ENCODE data around the gene ZSCAN22. TPM values are rescaled to one million over a fixed set of nuclear protein-coding genes. Genes with fewer than 3 reads are reported as not detected.

ZSCAN22 gene
- total RNA-seq, 2 donors from 2014 or later, result 3.0 to 3.7 TPM

GRCh38 chr19:58364146-58364545 lies 37.4 kb downstream of the ZSCAN22 start:
- intact Hi-C loops (cut with DNase I), result no loop called here

GRCh38 chr19:58366585-58367430 lies 40.0 kb downstream of the ZSCAN22 start:
- TF ChIP-seq CTCF (IDR thresholded peaks at IDR 0.05), result no peak

More at GRCh38 chr19:58364146-58364545, 37.4 kb downstream of the ZSCAN22 start:
- Histone ChIP-seq H3K4me3 (no peak overlapping the region), H3K9me3 (no peaks in the 10 kb centered on the region), H3K27me3 (no peaks in the 10 kb centered on the region), H3K36me3 (no peaks in the 10 kb centered on the region), H3K9ac (ENCODE audit: low read depth in 2 of 2, low read length in 2 of 2) (no peak overlapping the region), H3K4me1 (peaks cover 3% of the 10 kb centered on the region), H3K27ac (no peak overlapping the region)
- DNase-seq, result no peak
- no peak for TF ChIP-seq CTCF (IDR thresholded peaks at IDR 0.05)

GRCh38 chr19:58367698-58368454 lies 41.1 kb downstream of the ZSCAN22 start:
- Histone ChIP-seq H3K9ac (ENCODE audit: low read depth in 2 of 2, low read length in 2 of 2) (no peak overlapping the region), H3K27me3 (no peaks in the 10 kb centered on the region), H3K27ac (no peak overlapping the region), H3K36me3 (no peaks in the 10 kb centered on the region), H3K4me3 (no peak overlapping the region), H3K9me3 (no peaks in the 10 kb centered on the region), H3K4me1 (no peaks in the 10 kb centered on the region)
- intact Hi-C loops (cut with DNase I), result no loop called here
- no peak for DNase-seq
- no peak for TF ChIP-seq CTCF (IDR thresholded peaks at IDR 0.05)

More at GRCh38 chr19:58366585-58367430, 40.0 kb downstream of the ZSCAN22 start:
- no peaks in the 10 kb centered on the region for H3K36me3 ChIP-seq
- no peak overlapping the region for H3K9ac ChIP-seq (ENCODE audit: low read depth in 2 of 2, low read length in 2 of 2)
- peaks cover under 1% of the 10 kb centered on the region for H3K4me1 ChIP-seq
- DNase-seq, result no peak
- H3K27ac ChIP-seq, result no peak overlapping the region
- no peaks in the 10 kb centered on the region for H3K27me3 ChIP-seq
- intact Hi-C loops (cut with DNase I), result no loop called here
- no peaks in the 10 kb centered on the region for H3K9me3 ChIP-seq
- H3K4me3 ChIP-seq, result no peak overlapping the region

- intact Hi-C loops (cut with DNase I), result no loop called here
Measured at GRCh38 chr19:58368561-58369360, 42.0 kb downstream of the ZSCAN22 start.

More at GRCh38 chr19:58368561-58369360, 42.0 kb downstream of the ZSCAN22 start:
- no peak for DNase-seq
- H3K27ac ChIP-seq, result no peak overlapping the region
- H3K9ac ChIP-seq (ENCODE audit: low read depth in 2 of 2, low read length in 2 of 2), result no peak overlapping the region
- H3K4me3 ChIP-seq, result no peak overlapping the region
- no peaks in the 10 kb centered on the region for H3K4me1 ChIP-seq
- H3K36me3 ChIP-seq, result no peaks in the 10 kb centered on the region
- TF ChIP-seq CTCF (IDR thresholded peaks at IDR 0.05), result no peak
- no peaks in the 10 kb centered on the region for H3K27me3 ChIP-seq
- no peaks in the 10 kb centered on the region for H3K9me3 ChIP-seq
